Limb (tissue), 2 donors: ENCODE results near the gene TP63.

Source experiments
- DNase-seq, 2 donors: peaks; one replicate each; pipeline ENCODE4 v3.0.0-alpha.2; 2016; ENCODE audit errors: extremely low spot score in 2 of 2

The TP63 gene

DNA sequence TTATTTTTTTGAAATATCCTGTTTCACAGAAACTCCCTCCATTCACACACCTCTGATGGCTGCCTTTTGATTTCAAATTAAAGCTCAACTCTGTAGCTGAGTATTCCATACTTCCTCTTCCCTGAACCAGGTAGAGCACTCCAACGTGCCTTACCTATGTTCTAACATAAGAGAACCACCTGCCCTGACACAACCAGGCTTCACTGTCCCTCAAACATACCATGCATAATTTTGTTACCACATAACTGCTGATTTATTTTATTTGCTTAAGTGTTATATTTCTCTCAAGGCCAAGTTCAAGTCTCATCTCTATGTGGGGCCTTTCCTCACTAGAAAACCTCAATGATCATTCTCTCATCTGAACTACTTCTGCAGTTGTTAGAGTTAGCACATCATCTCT lies 279.8 kb downstream of the TP63 start:
- DNase-seq: no peak

DNA sequence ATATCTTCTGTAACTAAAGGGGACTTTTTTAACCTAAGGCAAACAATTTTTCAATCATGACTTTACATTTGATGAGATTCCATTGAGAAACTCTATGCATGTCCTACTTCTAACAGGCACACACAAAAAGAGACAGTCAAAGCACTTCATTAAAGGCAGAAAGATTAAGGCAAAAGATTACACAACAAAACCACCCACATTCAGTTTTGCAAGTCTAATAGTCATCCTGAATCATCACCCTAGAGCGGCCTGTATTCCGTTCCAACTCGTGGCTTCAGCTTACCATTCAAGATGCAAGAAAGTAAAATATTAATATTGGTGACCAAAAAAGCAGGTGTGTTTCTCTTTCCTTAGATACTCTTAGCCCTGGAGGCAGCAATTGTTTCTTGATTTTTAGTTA lies 283.6 kb downstream of the TP63 start:
- no peak for DNase-seq

DNA sequence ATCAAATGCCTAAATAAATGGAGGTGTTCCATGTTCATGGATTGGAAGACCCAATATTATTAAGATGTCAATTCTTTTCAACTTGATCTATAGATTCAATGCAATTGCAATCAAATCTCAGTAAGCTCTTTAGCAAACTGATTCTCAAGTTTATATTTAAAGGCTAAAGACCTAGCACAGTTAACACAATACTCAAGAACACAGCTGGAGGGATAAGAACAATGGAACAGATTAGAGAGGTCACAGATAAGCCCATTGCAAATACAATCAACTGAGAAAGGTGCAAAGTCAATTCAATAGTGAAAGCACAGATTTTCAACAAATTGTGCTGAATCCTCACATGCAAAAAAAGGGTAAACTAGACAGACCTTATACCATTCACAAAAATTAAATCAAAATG lies 290.6 kb downstream of the TP63 start:
- no peak for DNase-seq

DNA sequence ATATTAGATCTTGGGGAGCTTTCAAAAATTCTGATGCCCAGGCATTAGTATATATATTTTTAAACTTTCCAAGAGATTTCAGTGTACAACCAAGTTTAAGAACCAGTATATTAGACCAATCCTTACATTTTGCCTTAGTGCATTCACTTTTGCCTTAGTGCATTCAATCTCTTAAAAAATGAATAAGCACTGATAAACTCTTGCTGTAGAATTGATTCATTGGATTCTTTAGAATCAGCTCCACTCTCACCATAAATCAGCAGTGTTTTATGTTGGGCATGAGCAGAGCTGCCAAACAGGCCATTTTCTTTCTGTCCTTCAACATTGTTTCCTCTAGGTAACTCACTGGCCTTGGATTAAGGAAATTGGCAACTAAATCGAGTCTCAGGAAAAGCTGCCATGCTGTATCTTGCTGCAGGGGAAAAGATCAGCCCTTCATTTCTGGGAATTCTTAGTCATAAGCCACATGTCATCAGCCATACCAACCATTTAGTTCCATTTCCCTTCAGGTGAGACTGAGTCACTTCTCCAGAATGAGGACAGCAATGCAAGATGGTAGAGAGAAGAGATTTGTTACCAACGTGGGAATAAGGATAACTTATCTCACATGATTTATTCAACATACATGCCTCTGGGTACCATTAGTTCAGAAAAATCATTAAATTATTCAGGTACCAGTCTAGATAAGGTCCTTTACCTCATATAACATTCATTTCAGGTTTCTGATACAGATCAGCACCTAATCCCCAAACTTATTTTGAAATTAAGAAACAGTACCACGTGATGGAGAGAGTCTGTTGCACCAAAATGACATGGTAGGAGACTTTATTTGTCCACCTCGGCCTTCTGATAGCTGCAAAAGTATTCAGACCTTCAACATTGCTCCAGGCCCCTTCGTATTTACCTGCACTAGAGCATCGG lies 297.0 kb downstream of the TP63 start:
- no peak for DNase-seq

DNA sequence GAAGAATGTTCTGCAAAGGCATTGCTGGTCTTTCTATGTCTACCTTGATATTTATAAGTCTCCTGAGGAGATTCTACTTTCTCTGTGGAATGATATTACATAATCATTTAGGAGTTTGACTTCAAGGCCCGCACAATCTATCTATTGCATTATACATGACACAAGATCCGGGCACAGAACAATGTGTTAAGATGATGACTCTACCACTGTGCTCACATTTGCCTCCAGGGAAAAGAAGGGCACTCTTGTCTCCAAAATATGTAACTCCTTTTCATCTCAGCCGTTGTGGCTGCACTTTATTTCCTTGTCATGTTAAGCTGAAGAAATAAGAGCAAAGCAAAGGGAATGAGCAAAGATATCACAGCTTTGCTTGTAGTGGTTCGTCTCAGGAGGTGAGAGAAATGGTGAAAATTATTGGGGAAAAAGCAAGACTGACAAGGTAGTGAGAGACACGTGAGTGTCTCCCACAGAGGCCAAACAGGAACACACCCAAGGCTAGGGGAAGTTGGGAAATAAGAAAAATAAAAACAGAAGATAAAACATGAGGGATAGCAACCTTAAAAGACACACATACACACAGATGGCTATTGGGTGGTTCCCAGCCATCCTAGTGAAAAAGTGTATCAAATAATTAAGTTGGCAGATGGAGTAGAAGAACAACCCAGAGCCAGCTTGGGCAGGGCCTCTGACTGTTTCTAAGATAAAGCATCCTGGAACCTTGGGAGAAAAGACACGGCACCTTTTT lies 305.2 kb downstream of the TP63 start:
- DNase-seq: no peak

DNA sequence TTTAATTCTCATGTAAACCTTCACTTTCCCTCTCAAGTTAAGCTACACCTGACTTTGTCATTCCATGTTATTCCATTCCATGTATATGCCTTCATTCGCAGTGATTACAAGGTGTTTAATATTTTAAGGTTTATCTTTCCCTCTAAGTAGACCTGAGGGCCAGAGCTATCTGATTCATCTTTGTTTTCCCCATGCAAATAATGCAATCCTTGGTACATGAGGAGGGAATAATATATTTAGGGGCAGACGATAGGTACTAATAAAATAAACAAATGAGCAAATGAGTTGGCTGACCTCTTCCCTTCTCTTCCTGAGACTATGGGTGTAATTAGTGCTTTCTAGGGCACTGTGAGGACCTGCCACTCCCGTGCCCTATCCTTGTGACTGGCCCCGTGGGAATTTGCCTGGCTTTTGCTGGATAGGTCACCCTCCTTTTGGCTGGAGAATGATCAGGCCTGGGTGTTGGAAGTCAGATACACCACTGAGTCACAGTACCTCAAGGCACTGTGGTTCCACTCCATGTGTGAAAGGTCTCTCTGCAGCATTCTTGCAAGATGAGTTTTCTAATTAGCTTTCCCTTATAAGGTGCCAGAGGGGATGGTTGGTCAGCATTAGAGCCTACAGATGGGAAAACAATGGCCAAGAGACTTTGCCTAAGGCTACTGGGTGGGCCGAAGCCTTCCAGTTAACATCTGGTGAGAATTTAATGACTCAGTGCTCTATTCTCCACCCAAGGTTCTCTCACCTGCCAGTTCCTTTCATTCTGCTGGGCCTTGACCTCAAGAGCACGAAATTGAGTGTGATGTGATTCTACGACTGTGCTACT lies 306.3 kb downstream of the TP63 start:
- no peak for DNase-seq

DNA sequence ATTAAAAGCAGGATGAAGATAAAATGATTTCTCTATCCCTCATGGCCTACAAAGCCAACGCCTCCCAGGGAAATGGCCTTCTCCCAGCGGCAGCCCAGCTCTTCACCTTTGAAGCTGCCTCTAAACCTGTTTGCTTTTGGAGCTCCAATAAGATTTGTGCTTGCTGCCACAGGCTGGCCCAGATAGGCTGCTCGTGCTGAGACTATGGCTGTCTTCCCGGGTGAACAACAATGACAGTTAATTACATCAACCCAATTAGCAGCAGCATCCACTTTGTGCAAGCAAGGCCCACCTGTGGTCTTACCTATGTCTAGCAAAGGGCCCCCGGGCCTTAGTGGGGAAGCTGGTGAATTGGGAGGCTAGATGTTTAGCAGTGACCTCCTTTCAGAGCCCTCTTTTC lies 309.9 kb downstream of the TP63 start:
- DNase-seq: no peak

DNA sequence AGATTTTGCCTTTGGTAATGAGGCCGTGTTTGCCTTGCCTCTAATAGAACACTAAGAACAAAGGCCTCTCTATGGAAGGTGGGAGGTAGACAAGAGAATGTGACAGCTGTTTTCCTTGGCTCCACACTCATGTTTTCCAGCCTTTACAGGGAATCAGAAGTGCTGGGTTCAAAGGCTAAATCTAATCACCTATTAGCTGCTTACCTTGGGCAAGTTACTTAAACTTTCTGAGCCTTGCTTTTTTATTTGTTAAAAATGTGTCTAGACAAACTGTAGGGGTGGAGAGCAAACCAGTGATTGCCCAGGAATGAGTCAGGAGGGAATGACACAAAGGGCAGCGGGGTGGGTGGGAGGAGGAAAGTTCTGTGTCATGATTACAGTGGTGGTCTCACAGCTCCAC lies 310.5 kb downstream of the TP63 start:
- DNase-seq: no peak

DNA sequence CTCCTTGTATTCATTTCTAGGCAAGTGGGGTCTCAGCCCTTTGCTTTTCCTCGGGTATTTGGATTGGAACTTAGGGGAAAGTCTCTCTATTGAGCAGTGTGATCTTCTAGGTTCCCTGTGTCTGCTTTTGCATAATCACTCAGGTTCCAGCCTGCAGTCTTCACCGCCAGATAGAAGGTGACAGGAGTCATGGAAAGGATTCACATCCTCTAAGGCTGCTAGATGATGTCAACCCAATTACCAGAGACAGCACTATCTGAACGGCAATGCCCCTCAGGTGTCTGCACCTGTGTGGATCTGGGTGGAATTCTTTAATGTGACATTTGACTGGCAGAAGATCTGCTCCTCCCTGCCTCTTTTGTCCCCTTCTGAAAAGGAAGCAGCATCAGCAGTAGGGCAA lies 311.8 kb downstream of the TP63 start:
- DNase-seq: no peak

DNA sequence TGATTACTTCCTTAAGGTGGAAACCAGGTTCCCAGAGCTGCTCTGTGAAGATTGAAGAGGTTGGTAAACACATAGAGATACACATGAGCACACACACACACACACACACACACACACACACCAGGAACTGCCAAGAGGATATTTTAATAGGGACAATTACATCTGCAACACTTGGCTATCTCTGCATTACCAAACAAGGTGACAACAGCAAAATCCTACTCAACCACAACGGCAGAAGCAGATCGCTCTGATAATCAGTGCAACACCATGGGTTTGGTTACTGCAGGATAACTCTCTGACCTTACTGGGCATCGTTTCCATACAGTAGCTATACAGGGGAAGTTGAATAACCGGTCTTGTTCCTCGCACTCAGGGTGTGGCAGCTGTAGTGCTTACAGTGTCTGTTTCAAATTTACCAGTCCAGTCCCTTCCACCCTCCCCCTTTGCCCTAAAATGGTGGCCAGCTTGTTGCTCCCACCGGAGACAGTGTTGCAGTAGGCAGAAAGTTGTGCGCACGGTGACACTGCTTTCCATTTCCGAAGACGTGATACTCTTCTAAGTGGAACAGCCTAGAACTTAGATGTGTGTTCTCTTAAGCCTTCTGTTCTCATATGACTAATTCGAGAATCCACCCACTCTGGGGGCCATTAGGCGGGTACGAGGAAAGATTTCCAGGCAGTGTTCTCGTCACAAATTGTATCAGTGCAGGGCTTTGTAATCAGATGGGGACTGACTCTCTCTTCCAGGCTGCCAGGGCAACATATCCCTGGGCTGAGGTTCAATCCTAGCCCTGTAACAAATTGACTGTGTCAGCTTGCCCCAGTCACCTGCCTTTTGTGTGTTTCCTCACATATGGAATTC lies 313.3 kb downstream of the TP63 start:
- DNase-seq: no peak

DNA sequence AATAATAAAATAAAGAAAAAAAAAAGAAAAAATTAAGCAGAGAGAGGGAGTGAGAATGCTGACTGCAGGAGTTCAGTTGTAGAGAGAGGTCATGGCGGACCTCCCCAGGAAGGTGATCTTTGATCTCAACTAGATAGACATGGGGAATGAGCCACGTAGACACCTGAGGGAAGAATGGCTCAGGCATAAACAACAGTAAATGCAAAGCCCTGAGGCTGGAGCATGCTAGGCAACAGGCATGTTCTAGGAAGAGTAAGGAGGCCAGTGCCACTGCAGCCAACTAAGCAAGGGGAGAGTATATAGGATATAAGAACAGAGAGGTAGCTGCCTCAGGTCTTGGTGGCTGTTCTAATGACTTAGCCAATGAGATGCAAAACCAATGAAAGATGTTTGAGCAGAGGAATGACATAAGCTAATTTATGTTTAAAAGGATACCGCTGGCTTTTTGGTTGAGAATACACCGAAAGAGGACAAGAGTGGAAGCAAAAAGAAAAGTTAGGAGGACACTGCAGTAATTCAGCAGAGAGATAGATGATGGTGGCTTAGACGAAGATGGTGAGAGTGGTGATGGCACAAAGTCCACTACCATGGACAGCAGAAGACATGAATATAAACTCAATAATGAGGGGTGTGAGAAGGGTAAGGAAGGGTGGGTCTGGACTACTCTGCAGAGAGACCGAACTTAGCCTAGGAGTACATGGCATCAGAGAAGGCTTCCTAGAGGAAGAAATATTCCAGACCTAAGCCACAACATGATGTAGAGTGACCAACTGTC lies 314.9 kb downstream of the TP63 start:
- no peak for DNase-seq
